Testis (tissue), 2 donors: ENCODE data around the gene STYX.

Experiments used
- POLR2A ChIP-seq: fragments of 450-650 bp; IDR thresholded peaks from one replicate; pipeline ENCODE4 v1.6.1; 2017; ENCODE audit warnings: antibody characterized with exemption, mild to moderate bottlenecking, moderate library complexity
- TF ChIP-seq, protein P1 (sequence below), 3 experiments: fragments of 450-650 bp in 2 of 3; fragments of 200-600 bp in 1 of 3; sonication (generic) in 1 of 3; IDR thresholded peaks; one replicate each; pipeline ENCODE4 v1.5.1; 2016 to 2019; ENCODE audit warnings: antibody characterized with exemption in 3 of 3, mild to moderate bottlenecking in 2 of 3, moderate library complexity in 1 of 3

DNA sequence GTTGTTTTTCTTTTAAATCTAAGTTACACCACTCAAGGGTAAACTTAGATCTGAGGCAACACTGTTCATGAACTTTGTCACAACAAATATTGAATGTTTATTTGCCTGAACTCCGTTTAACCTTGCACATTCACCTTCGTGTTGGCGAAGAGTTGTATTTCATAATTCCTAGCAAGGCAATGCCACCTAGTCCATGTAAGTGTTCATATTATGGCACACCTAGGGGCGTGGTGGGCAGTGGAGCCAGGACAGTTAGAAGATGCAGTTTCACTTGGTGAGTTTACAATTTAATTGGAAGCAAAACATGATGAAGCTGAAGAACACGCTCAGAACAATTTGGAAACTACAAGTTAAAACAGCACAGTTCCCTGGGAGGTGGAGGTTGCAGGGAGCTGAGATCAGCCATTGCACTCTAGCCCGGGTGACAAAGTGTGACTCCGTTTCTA lies 91.9 kb downstream of the STYX start:
- TF ChIP-seq, protein P1, sequence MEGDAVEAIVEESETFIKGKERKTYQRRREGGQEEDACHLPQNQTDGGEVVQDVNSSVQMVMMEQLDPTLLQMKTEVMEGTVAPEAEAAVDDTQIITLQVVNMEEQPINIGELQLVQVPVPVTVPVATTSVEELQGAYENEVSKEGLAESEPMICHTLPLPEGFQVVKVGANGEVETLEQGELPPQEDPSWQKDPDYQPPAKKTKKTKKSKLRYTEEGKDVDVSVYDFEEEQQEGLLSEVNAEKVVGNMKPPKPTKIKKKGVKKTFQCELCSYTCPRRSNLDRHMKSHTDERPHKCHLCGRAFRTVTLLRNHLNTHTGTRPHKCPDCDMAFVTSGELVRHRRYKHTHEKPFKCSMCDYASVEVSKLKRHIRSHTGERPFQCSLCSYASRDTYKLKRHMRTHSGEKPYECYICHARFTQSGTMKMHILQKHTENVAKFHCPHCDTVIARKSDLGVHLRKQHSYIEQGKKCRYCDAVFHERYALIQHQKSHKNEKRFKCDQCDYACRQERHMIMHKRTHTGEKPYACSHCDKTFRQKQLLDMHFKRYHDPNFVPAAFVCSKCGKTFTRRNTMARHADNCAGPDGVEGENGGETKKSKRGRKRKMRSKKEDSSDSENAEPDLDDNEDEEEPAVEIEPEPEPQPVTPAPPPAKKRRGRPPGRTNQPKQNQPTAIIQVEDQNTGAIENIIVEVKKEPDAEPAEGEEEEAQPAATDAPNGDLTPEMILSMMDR (IDR thresholded peaks at IDR 0.05) = no peak
- TF ChIP-seq POLR2A = no peak
